Fibroblast of gingiva (primary cell): Measurements from ENCODE around the gene LAMC3.
"Not testable (repeated sequence)": the region's sequence is repeated elsewhere in the genome, so short reads cannot be mapped to it uniquely, and the experiment has no call there.

Source experiments
- DNase-seq: peaks from one replicate; pipeline ENCODE4 v3.0.0-alpha.2; 2011; ENCODE audit warnings: low read depth

LAMC3 gene

DNA sequence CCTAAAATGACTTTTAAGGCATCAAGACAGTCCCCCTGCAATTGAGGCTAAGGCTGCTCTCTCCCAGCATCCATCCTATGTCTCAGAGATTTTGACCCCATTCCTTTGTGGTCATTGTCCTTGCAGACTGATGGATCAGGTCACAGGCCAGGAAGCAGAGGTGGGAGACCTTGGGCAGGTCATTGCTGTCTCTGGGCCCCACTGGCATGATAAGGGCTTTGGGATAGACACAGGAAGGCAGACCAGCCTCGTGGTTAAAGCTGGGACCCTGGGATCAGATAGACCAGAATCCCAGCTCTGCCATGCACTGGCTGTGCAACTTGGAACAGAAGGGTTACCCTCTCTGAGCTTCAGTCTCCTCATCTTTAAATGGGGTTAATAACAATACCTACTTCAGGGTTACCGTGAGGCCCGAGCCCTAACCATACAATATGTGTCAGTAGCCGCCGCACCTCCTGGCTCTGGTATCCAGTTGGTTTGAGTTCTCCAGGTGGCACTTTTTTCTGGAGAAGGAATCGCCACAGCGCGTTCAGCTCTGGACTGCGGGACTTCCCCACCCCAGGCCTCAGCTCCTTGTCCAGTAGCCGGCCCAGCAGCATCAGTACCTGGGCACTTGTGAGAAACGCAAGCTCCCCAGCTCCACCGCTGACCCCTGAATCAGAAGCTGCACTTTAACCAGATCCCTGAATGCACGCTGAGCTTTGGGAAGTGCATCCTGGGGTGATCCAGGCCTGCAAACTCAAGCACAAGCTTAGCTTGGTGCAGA, 21.4 kb downstream of the LAMC3 start:
- DNase-seq, result no peak

DNA sequence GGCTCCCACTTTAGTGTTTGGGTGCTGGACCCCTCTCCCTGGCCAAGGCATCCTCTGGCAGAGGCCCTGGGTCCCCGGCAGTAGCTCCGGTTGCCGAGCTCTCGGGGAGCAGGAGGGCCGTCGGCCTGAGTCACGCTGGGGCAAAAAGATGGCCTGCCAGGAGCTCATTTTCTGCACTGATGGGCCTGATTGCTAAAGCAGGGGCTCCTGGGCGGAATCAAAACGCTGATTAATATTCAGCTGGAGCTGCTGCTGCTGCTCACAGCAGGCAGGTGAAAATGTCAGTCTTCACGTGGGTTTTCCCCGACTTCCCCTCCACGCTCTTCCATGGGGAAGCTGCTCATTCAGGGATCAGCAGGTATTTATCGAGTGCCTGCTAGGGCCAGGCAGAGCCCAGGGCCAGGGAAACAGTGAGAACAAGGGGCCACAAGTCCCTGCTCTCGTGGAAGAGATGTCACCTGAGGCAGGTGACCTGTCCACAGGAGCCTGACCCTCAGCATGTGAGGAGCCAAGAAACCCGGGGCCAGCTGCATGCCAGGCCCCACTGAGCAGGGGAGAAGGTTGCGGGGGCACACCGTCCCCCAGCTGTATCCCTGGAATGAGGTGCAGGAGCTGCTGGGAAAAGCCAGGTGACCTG, 22.1 kb downstream of the LAMC3 start:
- no peak for DNase-seq

- no peak for DNase-seq
These were observed 22.6 kb downstream of the LAMC3 start for GRCh38 chr9:131031642-131032005.

DNA sequence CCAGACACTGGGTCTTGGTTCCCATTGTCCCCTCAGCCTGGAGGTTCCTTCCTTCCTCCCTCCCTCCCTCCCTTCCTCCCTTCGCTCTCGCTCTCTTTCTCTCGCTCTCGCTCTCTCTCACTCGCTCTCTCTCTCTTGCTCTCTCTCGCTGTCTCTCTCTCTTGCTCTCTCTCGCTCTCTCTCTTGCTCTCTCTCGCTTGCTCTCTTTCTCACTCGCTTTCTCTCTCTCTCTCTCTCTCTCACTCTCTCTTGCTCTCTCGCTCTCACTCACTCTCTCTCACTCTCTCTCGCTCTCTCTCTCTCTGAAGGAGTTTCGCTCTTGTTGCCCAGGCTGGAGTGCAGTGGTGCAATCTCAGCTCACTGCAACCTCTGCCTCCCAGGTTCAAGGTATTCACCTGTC, 23.4 kb downstream of the LAMC3 start:
- no peak for DNase-seq

DNA sequence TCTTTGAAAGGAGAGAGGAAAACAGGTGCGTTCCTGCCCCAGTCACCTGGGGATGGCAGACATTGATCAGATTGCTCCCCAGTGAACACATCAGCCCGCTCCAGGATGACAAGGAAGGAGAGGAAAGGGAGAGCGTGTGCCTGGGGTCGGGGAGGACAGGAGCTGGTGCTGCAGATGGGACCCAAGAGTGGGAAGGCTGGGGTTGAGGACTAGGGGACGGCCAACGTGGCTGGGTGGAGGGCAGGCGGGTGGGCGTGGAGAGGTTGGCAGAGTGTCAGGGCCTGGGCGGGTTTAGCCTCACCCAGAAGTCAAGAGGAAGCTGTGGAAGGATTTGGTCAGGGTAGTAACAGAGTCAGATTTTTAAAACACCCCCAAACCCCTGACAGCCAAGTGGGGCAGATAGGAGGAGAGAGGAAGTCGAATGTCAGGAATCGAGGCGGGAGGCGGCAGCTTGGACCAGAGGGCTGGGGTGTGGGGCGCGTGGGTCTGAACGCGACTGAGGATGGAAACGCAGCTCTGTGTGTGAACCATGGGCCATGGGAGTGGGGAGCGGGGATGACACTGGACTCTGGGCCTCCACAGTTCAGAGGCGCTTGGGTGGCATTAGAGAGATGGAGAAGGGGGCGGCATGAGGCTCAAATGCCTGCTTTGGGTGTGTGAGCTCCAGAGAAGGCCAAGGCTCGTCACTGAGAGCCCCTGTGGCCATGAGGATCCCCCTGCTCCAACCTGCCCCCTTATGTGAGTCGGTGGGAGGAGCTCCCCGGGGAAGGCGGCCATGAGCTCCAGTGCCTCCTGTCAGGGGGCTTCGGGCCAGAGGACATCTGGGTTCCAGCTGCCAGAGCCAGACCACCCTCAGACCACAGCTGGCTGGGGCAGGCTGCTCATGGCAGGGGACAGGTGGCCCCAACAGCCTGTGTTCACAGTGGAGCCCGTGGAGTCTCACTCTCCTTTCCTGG, 24.6 kb downstream of the LAMC3 start:
- DNase-seq, result no peak

DNA sequence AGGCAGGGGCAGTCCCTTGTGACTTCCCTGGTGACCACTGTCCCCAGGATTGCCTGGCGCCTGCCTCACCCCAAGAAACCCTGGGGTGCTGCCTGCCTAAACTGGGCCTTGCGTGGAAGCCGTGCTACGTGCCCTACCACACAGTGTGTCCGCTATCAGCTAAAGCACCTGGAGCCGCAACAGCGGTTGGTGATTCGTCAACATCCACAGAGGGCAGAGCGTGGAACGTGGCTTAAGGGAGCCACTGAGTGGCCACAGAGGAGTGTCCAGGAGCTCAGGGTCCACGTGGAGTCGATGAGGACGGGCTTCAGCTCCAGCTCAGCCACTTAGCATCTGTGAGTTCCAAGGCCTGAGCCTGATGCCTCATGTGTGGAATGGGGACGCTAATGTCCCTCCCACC, 25.3 kb downstream of the LAMC3 start:
- no peak for DNase-seq

- DNase-seq, result not testable (repeated sequence)
These were observed 25.8 kb downstream of the LAMC3 start for GRCh38 chr9:131034749-131035148.

GRCh38 chr9:131035548-131035947, 26.6 kb downstream of the LAMC3 start:
- DNase-seq, result no peak

GRCh38 chr9:131036071-131036470, 27.1 kb downstream of the LAMC3 start:
- DNase-seq, result no peak

GRCh38 chr9:131036529-131037334, 27.8 kb downstream of the LAMC3 start:
- DNase-seq, result no peak

DNA sequence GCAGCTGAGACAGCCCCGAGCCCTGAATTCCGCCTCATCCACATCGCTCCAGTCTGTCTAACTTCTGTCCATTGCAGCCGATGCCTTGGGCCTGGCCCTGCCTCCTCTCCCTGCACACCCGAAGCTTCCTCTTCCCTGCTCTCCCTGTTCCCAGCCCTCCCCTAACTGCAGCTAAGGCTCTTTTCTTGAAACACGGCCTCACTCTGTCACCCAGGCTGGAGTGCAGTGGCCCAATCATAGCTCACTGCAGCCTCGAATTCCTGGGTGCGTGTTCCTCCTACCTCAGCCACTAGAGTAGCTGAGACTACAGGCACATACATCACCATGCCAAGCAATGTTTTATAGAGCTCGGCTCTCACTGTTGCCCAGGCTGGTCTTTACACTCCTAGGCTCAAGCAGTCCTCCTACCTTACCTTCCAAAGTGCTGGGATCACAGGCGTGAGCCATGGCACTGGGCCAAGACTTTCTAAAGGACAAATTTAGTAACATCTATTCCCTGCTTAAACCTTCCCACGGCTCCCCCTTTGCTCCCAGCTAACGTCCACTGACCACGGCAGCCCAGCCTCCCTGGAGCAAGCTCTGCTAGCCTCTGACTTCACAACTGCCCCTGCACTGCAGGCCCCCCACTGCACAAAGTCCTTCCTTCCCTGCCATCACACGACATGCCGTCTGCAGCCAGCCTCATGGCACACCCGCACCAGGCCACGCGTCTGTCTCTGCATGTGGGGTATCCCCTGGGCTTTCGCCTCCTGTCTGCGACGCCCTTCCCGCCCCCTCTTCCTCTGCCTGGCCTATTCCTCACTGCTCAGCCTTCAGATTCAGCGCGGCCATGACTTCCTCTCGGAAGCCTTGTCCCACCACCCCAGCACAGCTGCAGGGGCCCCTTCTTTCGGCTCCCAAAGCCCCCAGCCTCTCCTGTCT, 28.6 kb downstream of the LAMC3 start:
- DNase-seq, result no peak

GRCh38 chr9:131038256-131039128, 29.5 kb downstream of the LAMC3 start:
- no peak for DNase-seq

DNA sequence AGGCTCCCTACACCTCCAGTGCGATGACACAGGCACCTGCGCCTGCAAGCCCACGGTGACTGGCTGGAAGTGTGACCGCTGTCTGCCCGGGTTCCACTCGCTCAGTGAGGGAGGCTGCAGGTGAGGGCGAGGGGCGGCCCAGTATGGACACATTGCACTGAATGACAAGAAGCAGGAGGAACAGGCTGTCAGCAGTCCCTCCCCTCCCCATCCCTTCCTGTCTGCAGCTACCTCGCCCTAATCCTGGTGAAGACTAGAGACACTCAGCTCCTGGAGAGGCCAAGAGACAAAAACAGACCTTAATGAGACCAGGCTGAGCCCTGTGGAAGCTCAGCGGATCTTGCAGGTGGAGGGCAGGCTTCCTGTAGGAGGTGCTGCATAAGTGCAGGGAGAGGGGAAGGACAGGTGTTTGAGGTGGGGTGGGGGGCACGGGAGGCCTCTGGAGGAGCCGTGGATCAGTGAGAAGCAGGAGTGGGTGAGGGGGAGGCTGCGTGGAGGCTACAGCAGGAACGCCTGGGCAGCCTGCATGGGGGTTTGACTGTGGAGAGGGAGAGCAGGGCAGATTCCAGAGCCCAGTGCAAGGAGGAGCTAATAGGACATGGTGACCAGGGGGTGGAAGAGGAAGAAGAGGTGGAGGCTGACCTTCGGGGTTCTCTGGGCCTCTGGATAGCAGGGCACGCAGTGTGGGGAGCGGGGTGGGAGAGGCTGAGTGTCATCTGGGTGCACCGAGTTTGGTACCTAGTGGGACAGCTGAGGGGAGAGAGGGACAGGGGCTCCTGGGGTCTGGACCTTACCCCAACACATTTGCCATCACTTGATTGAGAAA, 30.4 kb downstream of the LAMC3 start:
- DNase-seq, result no peak

DNA sequence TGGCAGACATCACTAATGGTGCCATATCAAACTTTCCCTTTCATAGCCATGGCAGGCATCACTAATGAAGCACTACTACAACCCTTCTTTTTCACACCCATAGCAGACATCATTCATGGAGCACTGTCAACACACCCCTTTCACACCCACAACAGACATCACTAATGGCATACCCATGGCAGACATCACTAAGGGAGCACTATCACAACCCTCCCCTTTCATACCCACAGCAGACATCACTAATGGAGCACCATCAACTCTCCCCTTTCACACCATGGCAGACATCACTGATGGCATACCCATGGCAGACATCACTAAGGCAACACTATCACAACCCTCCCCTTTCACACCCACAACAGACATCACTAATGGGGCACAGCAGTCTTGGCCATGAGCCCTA, 33.7 kb downstream of the LAMC3 start:
- no peak for DNase-seq

DNA sequence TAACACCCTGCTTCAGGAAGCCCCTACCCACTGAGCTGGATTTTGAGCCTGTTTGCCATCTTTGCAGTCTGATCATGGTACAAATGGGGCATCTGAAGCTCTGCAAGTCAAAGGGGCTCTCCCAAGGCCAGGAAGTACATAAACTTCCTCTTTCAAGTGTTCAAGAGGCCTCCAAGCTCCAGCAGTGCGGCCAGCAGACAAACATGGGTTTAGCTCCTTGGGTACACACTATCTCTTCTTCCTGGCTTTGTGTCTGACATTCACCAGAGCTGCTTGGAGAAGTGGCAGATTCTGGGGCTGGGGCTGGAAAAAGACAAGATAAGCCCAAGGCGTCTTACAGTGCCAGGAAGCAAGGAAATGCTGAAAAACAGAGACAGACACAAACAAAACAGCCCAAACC, 34.1 kb downstream of the LAMC3 start:
- no peak for DNase-seq

DNA sequence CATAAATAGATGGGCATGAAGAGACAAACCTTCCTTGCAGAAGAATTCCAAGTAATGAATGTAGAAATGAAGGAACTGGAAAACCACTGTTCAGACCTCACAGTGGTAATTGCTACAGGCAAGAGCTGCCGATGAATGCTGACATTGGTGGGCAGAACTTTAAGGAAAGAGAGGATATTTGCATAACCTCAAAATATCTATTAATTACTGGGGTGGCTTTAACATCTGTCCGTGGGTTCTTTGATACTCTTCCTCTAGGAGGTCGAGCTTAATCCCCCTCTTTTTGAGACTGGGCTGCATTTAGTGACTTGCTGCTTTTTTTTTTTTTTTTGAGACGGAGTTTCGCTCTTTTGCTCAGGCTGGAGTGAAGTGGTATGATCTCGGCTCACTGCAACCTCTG, 34.7 kb downstream of the LAMC3 start:
- no peak for DNase-seq

GRCh38 chr9:131045300-131046092, 36.5 kb downstream of the LAMC3 start:
- DNase-seq, result no peak

GRCh38 chr9:131046093-131046380, 37.1 kb downstream of the LAMC3 start:
- DNase-seq, result no peak
